Kidney (tissue), 14 donors: ENCODE measurements around the gene SULT2B1. TPM values are rescaled to one million over a fixed set of nuclear protein-coding genes. Genes with fewer than 3 reads are reported as not detected.
"Not testable (repeated sequence)": the region's sequence is repeated elsewhere in the genome, so short reads cannot be mapped to it uniquely, and the experiment has no call there.

Experiments
- DNase-seq, 5 donors: peaks; one replicate each; pipeline ENCODE4 v3.0.0-alpha.2; 2013 to 2020
- FAIRE-seq: peaks from 2 replicates; lab custom pipeline; 2012; peaks lifted over from hg19 to GRCh38; lab: Jason Lieb, UNC
- H3K27ac ChIP-seq, 2 donors: one replicate each; pipeline ENCODE4 v1.7.0; 2013; ENCODE audit warnings: low read depth in 2 of 2, low read length in 2 of 2, inconsistent platforms in 1 of 2
- H3K27me3 ChIP-seq: one replicate; pipeline ENCODE4 v1.7.1; 2013; ENCODE audit warnings: low read length, inconsistent platforms; ENCODE audit not compliant: control insufficient read depth, insufficient read depth
- H3K36me3 ChIP-seq, 3 donors: one replicate each; pipeline versions ENCODE4 v1.7.0 to v1.7.1; 2013; ENCODE audit warnings: low read length in 3 of 3, control low read depth in 1 of 3, inconsistent platforms in 1 of 3; ENCODE audit not compliant: insufficient read depth in 3 of 3, control insufficient read depth in 2 of 3
- H3K4me1 ChIP-seq, 3 donors: one replicate each; pipeline versions ENCODE4 v1.7.0 to v1.7.1; 2013; ENCODE audit warnings: low read length in 3 of 3, inconsistent platforms in 1 of 3, low read depth in 1 of 3; ENCODE audit not compliant: control insufficient read depth in 2 of 3, insufficient read depth in 2 of 3
- H3K4me3 ChIP-seq, 3 donors: one replicate each; pipeline versions ENCODE4 v1.7.0 to v1.8.1; 2013; ENCODE audit warnings: low read length in 3 of 3, control low read depth in 1 of 3, inconsistent platforms in 1 of 3
- H3K9ac ChIP-seq, 3 donors: one replicate each; pipeline versions ENCODE4 v1.7.0 to v1.7.1; 2013; ENCODE audit warnings: low read length in 3 of 3, control low read depth in 1 of 3, inconsistent platforms in 1 of 3
- H3K9me3 ChIP-seq, 3 donors: one replicate each; pipeline versions ENCODE4 v1.7.0 to v1.7.1; 2013; ENCODE audit warnings: low read length in 3 of 3, control low read depth in 1 of 3, inconsistent platforms in 1 of 3; ENCODE audit not compliant: control insufficient read depth in 2 of 3, insufficient read depth in 1 of 3
- intact Hi-C: fragments of 100-400 bp; cut with DNase I; formaldehyde crosslinking; loops from one replicate; pipeline ENCODE4 v1.11.1; 2022
- polyA plus RNA-seq: library from polyadenylated mRNA; stranded (reverse); fragments of 350-450 nt; fragmentation: Illumina TruSeq; extraction: RNeasy Lipid Tissue Mini Kit (QIAGEN cat#74804); gene quantifications from one replicate; pipeline ENCODE4 v1.2.3, GENCODE V29; 2014; ENCODE audit warnings: low read depth, low replicate concordance; ENCODE audit not compliant: insufficient read depth
- total RNA-seq: library from RNA; stranded (reverse); fragmentation: NEBNext Ultra II Directional; extraction: Animal tissue kit (Norgen Biotek cat#: 25700); gene quantifications from one replicate; pipeline ENCODE4 v1.2.1, GENCODE V29; 2021
- TF ChIP-seq, protein P1 (sequence below): IDR thresholded peaks from 3 replicates; pipeline ENCODE4 v1.5.1; 2012; ENCODE audit warnings: mild to moderate bottlenecking, moderate library complexity, borderline replicate concordance; ENCODE audit not compliant: insufficient read depth; ENCODE audit errors: extremely low read depth
- donor health status: control.
- donor health status: control.
- donor health status: control.
- donor health status: control.
- donor health status: control.
- donor health status: DM: yes; HTN: yes; CAD: no.
- donor health status: Normal renal cell carcinoma (clear cell type).

Gene SULT2B1
- total and polyA plus RNA-seq, 2 donors from 2014 or later, result 2.3 TPM

DNA sequence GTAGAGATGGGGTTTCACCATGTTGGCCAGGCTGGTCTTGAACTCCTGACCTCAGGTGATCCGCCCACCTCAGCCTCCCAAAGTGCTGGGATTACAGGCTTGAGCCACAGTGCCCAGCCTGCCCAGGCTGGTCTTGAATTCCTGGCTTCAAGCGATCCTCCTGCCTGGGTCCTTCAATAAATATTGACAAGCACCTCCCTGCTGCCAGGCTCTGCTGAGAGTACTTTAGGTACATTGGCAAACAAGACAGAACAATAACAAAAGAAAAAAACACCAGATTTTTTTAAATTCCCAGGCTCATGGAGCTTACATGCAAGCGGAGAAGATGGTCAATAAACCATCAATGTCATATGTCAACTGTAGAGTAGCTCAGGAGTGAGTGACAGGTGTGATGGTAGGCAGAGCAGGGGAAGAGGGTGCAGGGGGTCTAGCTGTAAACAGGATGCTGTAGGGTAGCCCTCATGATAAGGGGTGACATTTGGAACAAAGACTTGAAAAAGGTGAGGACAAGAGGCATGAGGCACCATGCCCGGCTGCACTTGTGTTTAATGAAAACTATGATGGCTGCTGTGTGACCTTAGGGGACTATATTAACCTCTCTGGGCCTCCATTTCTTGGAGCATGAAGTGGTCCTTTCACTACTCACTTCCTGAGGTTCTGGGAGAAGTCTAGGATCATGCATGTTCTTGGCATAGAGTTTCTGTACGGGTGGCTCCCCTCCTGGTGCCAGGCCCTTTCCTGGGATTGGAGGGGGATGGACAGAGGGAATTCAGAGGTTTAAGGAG lies 19.6 kb downstream of the SULT2B1 start:
- no peak overlapping the region for H3K27ac ChIP-seq
- no peaks in the 10 kb centered on the region for H3K27me3 ChIP-seq
- H3K9ac ChIP-seq, result no peak overlapping the region
- H3K4me3 ChIP-seq, result no peak overlapping the region
- DNase-seq (no peak), FAIRE-seq (no peak)
- intact Hi-C loops, result no loop called here
- no peaks in the 10 kb centered on the region for H3K36me3 ChIP-seq
- TF ChIP-seq, protein P1, sequence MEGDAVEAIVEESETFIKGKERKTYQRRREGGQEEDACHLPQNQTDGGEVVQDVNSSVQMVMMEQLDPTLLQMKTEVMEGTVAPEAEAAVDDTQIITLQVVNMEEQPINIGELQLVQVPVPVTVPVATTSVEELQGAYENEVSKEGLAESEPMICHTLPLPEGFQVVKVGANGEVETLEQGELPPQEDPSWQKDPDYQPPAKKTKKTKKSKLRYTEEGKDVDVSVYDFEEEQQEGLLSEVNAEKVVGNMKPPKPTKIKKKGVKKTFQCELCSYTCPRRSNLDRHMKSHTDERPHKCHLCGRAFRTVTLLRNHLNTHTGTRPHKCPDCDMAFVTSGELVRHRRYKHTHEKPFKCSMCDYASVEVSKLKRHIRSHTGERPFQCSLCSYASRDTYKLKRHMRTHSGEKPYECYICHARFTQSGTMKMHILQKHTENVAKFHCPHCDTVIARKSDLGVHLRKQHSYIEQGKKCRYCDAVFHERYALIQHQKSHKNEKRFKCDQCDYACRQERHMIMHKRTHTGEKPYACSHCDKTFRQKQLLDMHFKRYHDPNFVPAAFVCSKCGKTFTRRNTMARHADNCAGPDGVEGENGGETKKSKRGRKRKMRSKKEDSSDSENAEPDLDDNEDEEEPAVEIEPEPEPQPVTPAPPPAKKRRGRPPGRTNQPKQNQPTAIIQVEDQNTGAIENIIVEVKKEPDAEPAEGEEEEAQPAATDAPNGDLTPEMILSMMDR, result no peak
- peaks cover 0 to 4% (median 0%) of the 10 kb centered on the region in 3 donors for H3K4me1 ChIP-seq
- no peaks in the 10 kb centered on the region for H3K9me3 ChIP-seq

DNA sequence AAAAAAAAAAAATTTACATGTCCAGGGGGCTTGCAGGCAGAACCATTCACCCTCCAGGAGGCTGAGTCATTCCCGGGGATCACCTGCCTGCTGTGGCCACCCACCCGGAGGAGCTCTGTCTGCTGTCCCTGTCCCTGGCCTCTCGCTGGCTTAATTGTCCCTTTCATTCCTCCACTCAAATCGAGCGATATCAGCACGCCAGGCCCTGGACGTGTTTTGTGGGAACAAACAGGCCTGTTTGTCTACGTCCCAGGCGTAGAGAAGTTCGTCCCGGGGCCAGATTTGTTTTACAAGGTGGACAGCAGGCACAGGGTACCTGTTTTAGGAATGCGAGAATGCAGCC lies 21.2 kb downstream of the SULT2B1 start:
- intact Hi-C loops, result no loop called here
- H3K9me3 ChIP-seq, result no peaks in the 10 kb centered on the region
- no peak for FAIRE-seq
- no peaks in the 10 kb centered on the region for H3K36me3 ChIP-seq
- no peak overlapping the region for H3K4me3 ChIP-seq
- H3K4me1 ChIP-seq, result peaks cover 0 to 4% (median 0%) of the 10 kb centered on the region in 3 donors
- no peak overlapping the region for H3K27ac ChIP-seq
- DNase-seq, result peak in 2 of 5 donors; percentile 54 to 65
- H3K9ac ChIP-seq, result no peak overlapping the region
- no peaks in the 10 kb centered on the region for H3K27me3 ChIP-seq
- TF ChIP-seq, protein P1, result no peak

DNA sequence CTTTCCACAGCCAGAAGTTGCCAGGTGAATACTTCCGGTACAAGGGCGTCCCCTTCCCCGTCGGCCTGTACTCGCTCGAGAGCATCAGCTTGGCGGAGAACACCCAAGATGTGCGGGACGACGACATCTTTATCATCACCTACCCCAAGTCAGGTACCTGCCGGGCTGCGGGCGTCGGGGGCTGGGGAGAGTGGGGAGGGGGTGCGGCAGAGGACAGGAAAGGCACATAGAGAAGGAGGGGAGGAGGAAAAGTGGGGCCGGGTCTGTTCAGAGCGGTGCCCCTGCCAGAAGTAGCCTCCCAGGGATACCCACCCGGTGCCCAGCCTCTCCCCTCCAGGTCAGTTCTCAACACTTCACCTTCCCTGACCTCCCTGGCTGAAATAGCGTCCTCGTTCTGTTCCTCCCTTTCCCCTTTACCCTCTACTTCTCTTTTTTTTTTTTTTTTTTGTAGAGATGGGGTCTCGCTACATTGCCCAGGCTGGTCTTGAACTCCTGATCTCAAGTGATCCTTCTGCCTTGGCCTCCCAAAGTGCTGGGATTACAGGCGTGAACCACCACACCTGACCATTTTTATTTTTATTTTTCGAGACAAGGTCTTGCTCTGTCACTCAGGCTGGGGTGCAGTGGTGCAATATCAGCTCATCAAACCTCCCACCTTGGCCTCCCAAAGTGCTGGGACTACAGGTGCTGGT lies 24.1 kb downstream of the SULT2B1 start:
- no peak overlapping the region for H3K9ac ChIP-seq
- no peaks in the 10 kb centered on the region for H3K4me1 ChIP-seq
- H3K27me3 ChIP-seq, result no peaks in the 10 kb centered on the region
- no peaks in the 10 kb centered on the region for H3K9me3 ChIP-seq
- TF ChIP-seq, protein P1, result no peak
- no peaks in the 10 kb centered on the region for H3K36me3 ChIP-seq
- intact Hi-C loops, result no loop called here
- DNase-seq (no peak), FAIRE-seq (no peak)
- H3K4me3 ChIP-seq, result no peak overlapping the region
- H3K27ac ChIP-seq, result no peak overlapping the region

DNA sequence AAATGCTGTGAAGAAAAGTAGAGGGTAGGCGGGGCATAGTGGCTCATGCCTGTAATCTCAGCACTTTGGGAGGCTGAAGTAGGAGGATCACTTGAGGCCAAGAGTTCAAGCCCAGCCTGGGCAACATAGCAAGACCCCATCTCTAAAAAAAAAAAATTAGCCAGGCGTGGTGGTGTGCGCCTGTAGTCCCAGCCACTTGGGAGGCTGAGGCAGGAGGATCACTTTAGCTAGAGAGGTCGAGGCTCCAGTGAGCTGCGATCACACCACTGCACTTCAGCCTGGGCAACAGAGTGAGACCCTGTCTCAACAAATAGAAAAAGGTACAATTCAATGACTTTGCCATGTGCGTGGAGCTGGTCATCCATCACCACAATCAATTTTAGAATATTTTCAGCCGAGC lies 25.9 kb downstream of the SULT2B1 start:
- not testable (repeated sequence) for H3K4me3 ChIP-seq, FAIRE-seq

More for the DNA sequence above, 25.9 kb downstream of the SULT2B1 start:
- H3K27me3 ChIP-seq, H3K4me1 ChIP-seq, DNase-seq, intact Hi-C loops, H3K27ac ChIP-seq, H3K36me3 ChIP-seq, H3K9me3 ChIP-seq, H3K9ac ChIP-seq: not testable (repeated sequence)
